Glomerular endothelial cell (primary cell): ENCODE results near the gene MT1H. TPM values are rescaled to one million over a fixed set of nuclear protein-coding genes. Genes with fewer than 3 reads are reported as not detected.
"Not testable (repeated sequence)": the region's sequence is repeated elsewhere in the genome, so short reads cannot be mapped to it uniquely, and the experiment has no call there.

Experiments
- DNase-seq: peaks from one replicate; pipeline ENCODE4 v3.0.0-alpha.2; 2011; ENCODE audit warnings: low read depth, low spot score; ENCODE audit errors: extremely low read depth
- total RNA-seq: library from RNA; depleted of rRNA; stranded (reverse); fragments of >200 nt; gene quantifications from 2 replicates; pipeline ENCODE4 v1.2.3, GENCODE V29; 2015

The MT1H gene
- total RNA-seq, 1 donor from 2014 or later = not detected

- no peak for DNase-seq
These were observed 44.2 kb downstream of the MT1H start for GRCh38 chr16:56713794-56714193.

- DNase-seq = no peak
These were observed 45.5 kb downstream of the MT1H start for GRCh38 chr16:56715126-56715525.

- DNase-seq = no peak
These were observed 47.1 kb downstream of the MT1H start for GRCh38 chr16:56716761-56717160.

DNA sequence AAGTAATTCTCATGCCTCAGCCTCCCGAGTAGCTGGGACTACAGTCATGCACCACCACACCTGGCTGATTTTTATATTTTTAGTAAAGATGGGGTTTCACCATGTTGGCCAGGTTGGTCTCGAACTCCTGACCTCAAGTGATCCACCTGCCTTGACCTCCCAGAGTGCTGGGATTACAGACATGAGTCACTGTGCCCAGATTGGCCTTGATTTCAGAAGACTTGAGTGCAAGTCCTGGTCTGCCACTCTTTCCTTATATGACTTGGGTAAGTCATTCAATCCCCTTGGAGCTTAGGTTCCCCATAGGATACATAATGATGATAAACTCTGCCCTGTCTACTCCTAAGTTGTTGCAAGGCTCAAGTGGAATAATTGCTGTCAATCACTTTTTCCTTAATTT is 47.9 kb downstream of the MT1H start:
- DNase-seq = not testable (repeated sequence)

Other genes starting within 250 kb of the MT1H start
- gene AMFR, start 244.3 kb upstream of the MT1H start, total RNA-seq = 113 and 116 TPM in 2 replicates
- 33.8 and 67.9 TPM in 2 replicates for gene NUDT21, start 218.5 kb upstream of the MT1H start, total RNA-seq
- gene OGFOD1, start 218.3 kb upstream of the MT1H start, total RNA-seq = 30.8 and 60.5 TPM in 2 replicates
- 37.2 and 37.5 TPM in 2 replicates for gene BBS2, start 149.8 kb upstream of the MT1H start, total RNA-seq
- gene MT4, start 104.7 kb upstream of the MT1H start, total RNA-seq = not detected in 2 replicates
- not detected in 2 replicates for gene MT3, start 80.3 kb upstream of the MT1H start, total RNA-seq
- gene MT2A, start 61.2 kb upstream of the MT1H start, total RNA-seq = 281 and 297 TPM in 2 replicates
- gene MT1E, start 44.0 kb upstream of the MT1H start, total RNA-seq = 15.1 and 105 TPM in 2 replicates
- not detected in 2 replicates for gene MT1M, start 37.2 kb upstream of the MT1H start, total RNA-seq
- gene MT1A, start 31.1 kb upstream of the MT1H start, total RNA-seq = 16.4 TPM in 1 of 2 replicates, not detected in the other
- not detected in 2 replicates for gene MT1B, start 17.9 kb upstream of the MT1H start, total RNA-seq
- 1.7 TPM in 1 of 2 replicates, not detected in the other for gene MT1F, start 11.9 kb upstream of the MT1H start, total RNA-seq
- gene MT1G, start 1.7 kb upstream of the MT1H start, total RNA-seq = not detected in 2 replicates
- gene MT1X, start 12.7 kb downstream of the MT1H start, total RNA-seq = 2.2 and 6.9 TPM in 2 replicates
- gene NUP93, start 60.3 kb downstream of the MT1H start, total RNA-seq = 55.6 and 57.0 TPM in 2 replicates
- gene SLC12A3, start 195.4 kb downstream of the MT1H start, total RNA-seq = not detected in 2 replicates